ENCODE results near the gene NMUR1. TPM values are rescaled to one million over a fixed set of nuclear protein-coding genes. Genes with fewer than 3 reads are reported as not detected.
"Not testable (repeated sequence)": the region's sequence is repeated elsewhere in the genome, so short reads cannot be mapped to it uniquely, and the experiment has no call there.

Gene NMUR1
- total and polyA plus RNA-seq, 2 donors from 2014 or later, result 0.94 to 1.3 TPM

GRCh38 chr2:231557571-231558217 is 27.4 kb upstream of the NMUR1 start:
- H3K36me3 ChIP-seq (ENCODE audit: control insufficient read depth in 2 of 3, insufficient read depth in 3 of 3, low read length in 3 of 3), result no peaks in the 10 kb centered on the region
- H3K4me1 ChIP-seq (ENCODE audit: control insufficient read depth in 2 of 3, insufficient read depth in 2 of 3, low read depth in 1 of 3, low read length in 3 of 3), result peaks cover 0 to 15% (median 4%) of the 10 kb centered on the region in 3 donors
- TF ChIP-seq, protein P1, sequence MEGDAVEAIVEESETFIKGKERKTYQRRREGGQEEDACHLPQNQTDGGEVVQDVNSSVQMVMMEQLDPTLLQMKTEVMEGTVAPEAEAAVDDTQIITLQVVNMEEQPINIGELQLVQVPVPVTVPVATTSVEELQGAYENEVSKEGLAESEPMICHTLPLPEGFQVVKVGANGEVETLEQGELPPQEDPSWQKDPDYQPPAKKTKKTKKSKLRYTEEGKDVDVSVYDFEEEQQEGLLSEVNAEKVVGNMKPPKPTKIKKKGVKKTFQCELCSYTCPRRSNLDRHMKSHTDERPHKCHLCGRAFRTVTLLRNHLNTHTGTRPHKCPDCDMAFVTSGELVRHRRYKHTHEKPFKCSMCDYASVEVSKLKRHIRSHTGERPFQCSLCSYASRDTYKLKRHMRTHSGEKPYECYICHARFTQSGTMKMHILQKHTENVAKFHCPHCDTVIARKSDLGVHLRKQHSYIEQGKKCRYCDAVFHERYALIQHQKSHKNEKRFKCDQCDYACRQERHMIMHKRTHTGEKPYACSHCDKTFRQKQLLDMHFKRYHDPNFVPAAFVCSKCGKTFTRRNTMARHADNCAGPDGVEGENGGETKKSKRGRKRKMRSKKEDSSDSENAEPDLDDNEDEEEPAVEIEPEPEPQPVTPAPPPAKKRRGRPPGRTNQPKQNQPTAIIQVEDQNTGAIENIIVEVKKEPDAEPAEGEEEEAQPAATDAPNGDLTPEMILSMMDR (IDR thresholded peaks at IDR 0.05; ENCODE audit: borderline replicate concordance, extremely low read depth, insufficient read depth), result peak; percentile 79
- intact Hi-C loops (cut with DNase I), result loop anchor here (10.0 kb wide), 1 partner anchor 73 kb away; no protein-coding TSS in a partner anchor
- no peaks in the 10 kb centered on the region for H3K27me3 ChIP-seq (ENCODE audit: control insufficient read depth, insufficient read depth, low read length)
- H3K4me3 ChIP-seq (ENCODE audit: low read length in 3 of 3), result no peak overlapping the region
- DNase-seq (peak; percentile 74 to 94 (median 89)), FAIRE-seq (peak; percentile 91)
- no peaks in the 10 kb centered on the region for H3K9me3 ChIP-seq (ENCODE audit: control insufficient read depth in 2 of 3, insufficient read depth in 1 of 3, low read length in 3 of 3)
- no peak overlapping the region for H3K9ac ChIP-seq (ENCODE audit: low read length in 3 of 3)
- H3K27ac ChIP-seq (ENCODE audit: low read depth in 2 of 2, low read length in 2 of 2), result no peak overlapping the region

GRCh38 chr2:231556981-231557380 is 26.7 kb upstream of the NMUR1 start:
- no peaks in the 10 kb centered on the region for H3K36me3 ChIP-seq (ENCODE audit: control insufficient read depth in 2 of 3, insufficient read depth in 3 of 3, low read length in 3 of 3)
- DNase-seq (no peak), FAIRE-seq (no peak)
- TF ChIP-seq, protein P1 (IDR thresholded peaks at IDR 0.05; ENCODE audit: borderline replicate concordance, extremely low read depth, insufficient read depth), result no peak
- peaks cover 0 to 15% (median 4%) of the 10 kb centered on the region in 3 donors for H3K4me1 ChIP-seq (ENCODE audit: control insufficient read depth in 2 of 3, insufficient read depth in 2 of 3, low read depth in 1 of 3, low read length in 3 of 3)
- H3K4me3 ChIP-seq (ENCODE audit: low read length in 3 of 3), result no peak overlapping the region
- intact Hi-C loops (cut with DNase I), result loop anchor here (10.0 kb wide), 1 partner anchor 72 kb away; no protein-coding TSS in a partner anchor
- H3K27ac ChIP-seq (ENCODE audit: low read depth in 2 of 2, low read length in 2 of 2), result no peak overlapping the region
- H3K27me3 ChIP-seq (ENCODE audit: control insufficient read depth, insufficient read depth, low read length), result no peaks in the 10 kb centered on the region
- H3K9ac ChIP-seq (ENCODE audit: low read length in 3 of 3), result no peak overlapping the region
- no peaks in the 10 kb centered on the region for H3K9me3 ChIP-seq (ENCODE audit: control insufficient read depth in 2 of 3, insufficient read depth in 1 of 3, low read length in 3 of 3)

DNA sequence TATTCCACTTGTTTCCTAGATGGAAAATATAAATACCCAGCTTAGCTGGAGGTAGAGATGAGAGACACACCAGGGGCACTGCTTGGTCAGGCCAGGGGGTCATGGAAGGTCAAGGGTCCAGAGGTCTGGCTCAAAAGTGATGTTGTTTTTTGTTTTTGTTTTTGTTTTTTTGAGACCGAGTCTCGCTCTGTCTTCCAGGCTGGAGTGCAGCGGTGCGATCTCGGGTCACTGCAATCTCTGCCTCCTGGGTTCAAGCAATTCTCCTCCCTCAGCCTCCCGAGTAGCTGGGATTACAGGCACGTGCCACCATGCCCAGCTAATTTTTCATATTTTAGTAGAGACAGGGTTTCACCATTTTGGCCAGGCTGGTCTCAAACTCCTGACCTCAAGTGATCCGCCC is 26.3 kb upstream of the NMUR1 start:
- peaks cover 0 to 15% (median 4%) of the 10 kb centered on the region in 3 donors for H3K4me1 ChIP-seq (ENCODE audit: control insufficient read depth in 2 of 3, insufficient read depth in 2 of 3, low read depth in 1 of 3, low read length in 3 of 3)
- not testable (repeated sequence) for H3K9ac ChIP-seq (ENCODE audit: low read length in 3 of 3); H3K36me3 ChIP-seq (ENCODE audit: control insufficient read depth in 2 of 3, insufficient read depth in 3 of 3, low read length in 3 of 3); FAIRE-seq; H3K9me3 ChIP-seq (ENCODE audit: control insufficient read depth in 2 of 3, insufficient read depth in 1 of 3, low read length in 3 of 3); H3K27me3 ChIP-seq (ENCODE audit: control insufficient read depth, insufficient read depth, low read length); DNase-seq; H3K27ac ChIP-seq (ENCODE audit: low read depth in 2 of 2, low read length in 2 of 2); H3K4me3 ChIP-seq (ENCODE audit: low read length in 3 of 3)
- intact Hi-C loops (cut with DNase I), result loop anchor here (10.0 kb wide), 1 partner anchor 72 kb away; no protein-coding TSS in a partner anchor

- intact Hi-C loops (cut with DNase I), result loop anchor here (10.0 kb wide), 1 partner anchor 70 kb away; no protein-coding TSS in a partner anchor
- no peaks in the 10 kb centered on the region for H3K27me3 ChIP-seq (ENCODE audit: control insufficient read depth, insufficient read depth, low read length)
- no peaks in the 10 kb centered on the region for H3K36me3 ChIP-seq (ENCODE audit: control insufficient read depth in 2 of 3, insufficient read depth in 3 of 3, low read length in 3 of 3)
- FAIRE-seq (no peak), DNase-seq (peak; percentile 55 to 90 (median 64))
- H3K9me3 ChIP-seq (ENCODE audit: control insufficient read depth in 2 of 3, insufficient read depth in 1 of 3, low read length in 3 of 3), result no peaks in the 10 kb centered on the region
- H3K9ac ChIP-seq (ENCODE audit: low read length in 3 of 3), result peak overlapping the region in 1 of 3 donors; percentile 55
- peak overlapping the region in 2 of 3 donors; percentile 9 to 47 for H3K4me3 ChIP-seq (ENCODE audit: low read length in 3 of 3)
- peak overlapping the region; percentile 45 to 67 for H3K27ac ChIP-seq (ENCODE audit: low read depth in 2 of 2, low read length in 2 of 2)
- TF ChIP-seq, protein P1 (IDR thresholded peaks at IDR 0.05; ENCODE audit: borderline replicate concordance, extremely low read depth, insufficient read depth), result no peak
- H3K4me1 ChIP-seq (ENCODE audit: control insufficient read depth in 2 of 3, insufficient read depth in 2 of 3, low read depth in 1 of 3, low read length in 3 of 3), result peaks cover 0 to 15% (median 4%) of the 10 kb centered on the region in 3 donors
Observed at GRCh38 chr2:231554748-231555545, 24.7 kb upstream of the NMUR1 start.

Data from kidney (tissue), 14 donors.